ENCODE data around the gene SF3B5. TPM values are rescaled to one million over a fixed set of nuclear protein-coding genes. Genes with fewer than 3 reads are reported as not detected.

SF3B5 gene
- total and polyA plus RNA-seq, 9 of the 15 experiments (the other 6 are each of a cell fraction or from before 2014, with no cell fraction given), result 238 to 1,211 (median 407) TPM

DNA sequence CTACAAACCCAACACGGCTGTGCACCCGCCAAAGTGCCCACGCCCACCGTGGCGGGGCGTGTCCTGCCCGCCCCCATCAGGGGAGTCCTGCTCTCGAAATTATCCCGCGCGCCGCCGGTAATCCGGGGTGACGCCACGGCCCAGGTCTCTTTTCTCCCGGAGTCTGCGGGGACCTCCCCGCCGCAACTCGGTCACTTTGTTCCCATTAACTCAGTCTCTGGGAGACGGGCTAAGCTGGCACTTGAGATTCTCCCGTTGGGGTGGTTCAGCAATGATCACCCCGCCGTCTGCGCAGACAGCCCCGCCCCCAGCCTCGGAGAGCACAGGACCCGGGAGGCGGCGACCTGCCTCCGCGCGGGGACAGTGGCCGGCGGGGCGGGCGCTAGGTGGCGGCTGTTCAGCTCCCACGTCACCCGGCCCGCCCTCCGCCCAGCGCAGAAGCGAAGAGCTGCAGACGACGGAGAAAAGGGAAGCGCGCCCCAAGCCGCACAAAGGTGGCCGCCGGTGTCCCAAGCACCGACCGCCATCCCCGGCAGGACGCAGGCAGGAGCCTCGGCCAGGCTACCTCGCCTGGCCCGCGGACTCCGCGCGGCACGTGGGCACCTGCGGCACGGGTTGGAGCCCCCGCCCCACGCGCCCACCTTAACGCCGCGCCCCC is 31.5 kb downstream of the SF3B5 start (continued):
- TF ChIP-seq NRF1 (conservative IDR thresholded peaks at IDR 0.05 in 1 of 2, IDR thresholded peaks at IDR 0.05 in 1 of 2) (peak; percentile 88 to 90), ATF7 (IDR thresholded peaks at IDR 0.05) (peak; percentile 91), ZNF224 (CRISPR knock-in tag; IDR thresholded peaks at IDR 0.05) (no peak), RBM14 (IDR thresholded peaks at IDR 0.05; ENCODE audit: borderline replicate concordance, insufficient read depth, low read depth, low read length) (0 out of 2 replicates have a peak, but pooled peaks have one; percentile 6), BCOR (IDR thresholded peaks at IDR 0.05) (no peak), NFE2L1 (tag; IDR thresholded peaks at IDR 0.05; ENCODE audit: borderline replicate concordance, low read depth) (no peak), CBX1 (IDR thresholded peaks at IDR 0.05; ENCODE audit: low read depth) (peak; percentile 61), ZNF217 (CRISPR knock-in tag; IDR thresholded peaks at IDR 0.05) (no peak), HDAC1 (IDR thresholded peaks at IDR 0.05) (no peak; a peak in 1 of 4 replicates), HMG20B (CRISPR knock-in tag; IDR thresholded peaks at IDR 0.05) (no peak), PHF8 (IDR thresholded peaks at IDR 0.05; ENCODE audit: borderline replicate concordance, low read length) (peak; percentile 92; the same call in 1 of the 2 replicates), ZNF316 (IDR thresholded peaks at IDR 0.05) (no peak), TAF1 (IDR thresholded peaks at IDR 0.05; ENCODE audit: control insufficient read depth, extremely low read depth, insufficient read depth, low read length, severe bottlenecking) (peak; percentile 73), TGIF2 (CRISPR knock-in tag; IDR thresholded peaks at IDR 0.05) (no peak), DDX20 (tag; IDR thresholded peaks at IDR 0.05; ENCODE audit: low read depth) (no peak), ZNF12 (CRISPR knock-in tag; IDR thresholded peaks at IDR 0.05) (no peak), RBFOX2 (IDR thresholded peaks at IDR 0.05; ENCODE audit: low read depth, low read length) (peak; percentile 95), HLTF (IDR thresholded peaks at IDR 0.05) (no peak), HNRNPH1 (optimal IDR thresholded peaks at IDR 0.05; ENCODE audit: low read depth, low read length) (no peak), ZNF695 (CRISPR knock-in tag; IDR thresholded peaks at IDR 0.05) (no peak), POU5F1 (IDR thresholded peaks at IDR 0.05; ENCODE audit: borderline replicate concordance, low read depth, low read length, partially characterized antibody) (no peak)
- TF ChIP-seq, protein P1, sequence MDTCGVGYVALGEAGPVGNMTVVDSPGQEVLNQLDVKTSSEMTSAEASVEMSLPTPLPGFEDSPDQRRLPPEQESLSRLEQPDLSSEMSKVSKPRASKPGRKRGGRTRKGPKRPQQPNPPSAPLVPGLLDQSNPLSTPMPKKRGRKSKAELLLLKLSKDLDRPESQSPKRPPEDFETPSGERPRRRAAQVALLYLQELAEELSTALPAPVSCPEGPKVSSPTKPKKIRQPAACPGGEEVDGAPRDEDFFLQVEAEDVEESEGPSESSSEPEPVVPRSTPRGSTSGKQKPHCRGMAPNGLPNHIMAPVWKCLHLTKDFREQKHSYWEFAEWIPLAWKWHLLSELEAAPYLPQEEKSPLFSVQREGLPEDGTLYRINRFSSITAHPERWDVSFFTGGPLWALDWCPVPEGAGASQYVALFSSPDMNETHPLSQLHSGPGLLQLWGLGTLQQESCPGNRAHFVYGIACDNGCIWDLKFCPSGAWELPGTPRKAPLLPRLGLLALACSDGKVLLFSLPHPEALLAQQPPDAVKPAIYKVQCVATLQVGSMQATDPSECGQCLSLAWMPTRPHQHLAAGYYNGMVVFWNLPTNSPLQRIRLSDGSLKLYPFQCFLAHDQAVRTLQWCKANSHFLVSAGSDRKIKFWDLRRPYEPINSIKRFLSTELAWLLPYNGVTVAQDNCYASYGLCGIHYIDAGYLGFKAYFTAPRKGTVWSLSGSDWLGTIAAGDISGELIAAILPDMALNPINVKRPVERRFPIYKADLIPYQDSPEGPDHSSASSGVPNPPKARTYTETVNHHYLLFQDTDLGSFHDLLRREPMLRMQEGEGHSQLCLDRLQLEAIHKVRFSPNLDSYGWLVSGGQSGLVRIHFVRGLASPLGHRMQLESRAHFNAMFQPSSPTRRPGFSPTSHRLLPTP (IDR thresholded peaks at IDR 0.05; ENCODE audit: borderline replicate concordance, extremely low read depth, insufficient read length), result no peak
- TF ChIP-seq, protein P2, sequence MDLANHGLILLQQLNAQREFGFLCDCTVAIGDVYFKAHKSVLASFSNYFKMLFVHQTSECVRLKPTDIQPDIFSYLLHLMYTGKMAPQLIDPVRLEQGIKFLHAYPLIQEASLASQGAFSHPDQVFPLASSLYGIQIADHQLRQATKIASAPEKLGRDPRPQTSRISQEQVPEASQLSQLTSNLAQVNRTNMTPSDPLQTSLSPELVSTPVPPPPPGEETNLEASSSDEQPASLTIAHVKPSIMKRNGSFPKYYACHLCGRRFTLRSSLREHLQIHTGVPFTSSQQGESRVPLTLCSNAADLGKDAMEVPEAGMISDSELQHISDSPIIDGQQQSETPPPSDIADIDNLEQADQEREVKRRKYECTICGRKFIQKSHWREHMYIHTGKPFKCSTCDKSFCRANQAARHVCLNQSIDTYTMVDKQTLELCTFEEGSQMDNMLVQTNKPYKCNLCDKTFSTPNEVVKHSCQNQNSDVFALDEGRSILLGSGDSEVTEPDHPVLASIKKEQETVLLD (IDR thresholded peaks at IDR 0.05), result peak; percentile 58; the same call in 1 of the 2 replicates
- TF ChIP-seq, protein P3, sequence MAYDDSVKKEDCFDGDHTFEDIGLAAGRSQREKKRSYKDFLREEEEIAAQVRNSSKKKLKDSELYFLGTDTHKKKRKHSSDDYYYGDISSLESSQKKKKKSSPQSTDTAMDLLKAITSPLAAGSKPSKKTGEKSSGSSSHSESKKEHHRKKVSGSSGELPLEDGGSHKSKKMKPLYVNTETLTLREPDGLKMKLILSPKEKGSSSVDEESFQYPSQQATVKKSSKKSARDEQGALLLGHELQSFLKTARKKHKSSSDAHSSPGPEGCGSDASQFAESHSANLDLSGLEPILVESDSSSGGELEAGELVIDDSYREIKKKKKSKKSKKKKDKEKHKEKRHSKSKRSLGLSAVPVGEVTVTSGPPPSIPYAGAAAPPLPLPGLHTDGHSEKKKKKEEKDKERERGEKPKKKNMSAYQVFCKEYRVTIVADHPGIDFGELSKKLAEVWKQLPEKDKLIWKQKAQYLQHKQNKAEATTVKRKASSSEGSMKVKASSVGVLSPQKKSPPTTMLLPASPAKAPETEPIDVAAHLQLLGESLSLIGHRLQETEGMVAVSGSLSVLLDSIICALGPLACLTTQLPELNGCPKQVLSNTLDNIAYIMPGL (CRISPR knock-in tag; IDR thresholded peaks at IDR 0.05), result peak; percentile 93
